ENCODE results near the gene PIEZO2. TPM values are rescaled to one million over a fixed set of nuclear protein-coding genes. Genes with fewer than 3 reads are reported as not detected.
"Not testable (repeated sequence)": the region's sequence is repeated elsewhere in the genome, so short reads cannot be mapped to it uniquely, and the experiment has no call there.

The PIEZO2 gene
- polyA plus RNA-seq, 4 donors, result 16.8 to 23.5 (median 17.9) TPM

DNA sequence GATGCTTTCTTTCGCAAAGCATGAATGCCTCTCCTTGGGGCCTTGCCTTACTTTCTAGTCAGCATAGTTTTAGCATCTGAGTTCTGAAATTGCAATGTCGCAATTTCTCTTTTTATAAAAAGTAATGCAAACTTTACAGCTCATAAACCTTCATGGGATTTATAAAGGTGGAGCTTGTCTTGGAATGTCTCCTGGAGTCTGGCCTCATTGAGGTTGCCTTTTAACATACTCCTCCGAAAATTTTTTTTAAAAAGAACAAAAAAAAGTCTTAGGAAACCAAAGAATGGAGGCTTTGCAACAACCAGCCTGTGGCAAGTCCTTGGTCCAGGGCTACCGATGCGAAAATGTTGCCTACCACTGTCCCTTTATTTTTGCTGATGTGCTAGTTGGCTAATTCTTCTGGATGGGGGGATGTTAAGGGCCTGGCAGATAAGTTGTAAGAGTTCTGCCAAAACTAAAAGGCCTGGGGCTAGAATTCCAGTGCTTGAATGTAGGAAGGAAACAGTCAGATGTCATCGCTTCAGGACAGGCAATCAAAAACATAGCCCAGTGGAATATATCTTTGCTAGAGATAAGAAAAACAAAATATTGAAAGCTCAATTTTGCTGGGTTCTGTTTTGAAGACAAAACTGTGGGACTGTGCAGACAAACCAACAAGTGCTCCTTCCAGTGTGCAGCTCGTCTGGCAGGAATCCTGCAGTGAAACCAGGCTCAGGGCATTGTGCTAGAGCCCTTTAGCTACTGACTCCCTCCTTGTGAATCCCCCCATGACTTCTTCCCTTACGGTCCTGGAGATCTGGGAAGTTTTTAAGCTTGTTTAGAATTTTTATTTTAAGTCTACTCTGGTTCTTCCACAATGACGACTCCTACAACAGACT is 213.0 kb downstream of the PIEZO2 start:
- no peak for DNase-seq (ENCODE audit: low read depth in 4 of 4, low spot score in 3 of 4)

DNA sequence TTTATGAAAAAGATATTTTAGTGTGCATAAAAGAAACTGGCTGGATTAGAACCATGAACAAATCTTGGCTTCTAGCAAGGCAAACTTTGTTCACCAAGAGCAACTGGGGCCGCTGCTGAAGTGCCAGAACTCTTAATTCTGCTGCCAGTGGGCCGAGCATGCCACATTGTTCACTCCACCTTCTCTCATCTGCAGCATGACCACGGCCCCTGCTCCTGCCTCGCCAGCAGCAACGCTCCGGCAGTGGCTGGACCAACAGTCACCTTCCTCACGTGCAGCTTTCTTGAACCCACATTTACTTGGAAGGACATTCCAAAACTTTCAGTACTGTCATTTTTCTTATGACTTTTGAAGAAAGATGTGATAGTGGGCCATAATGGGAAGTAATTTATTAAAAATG is 213.8 kb downstream of the PIEZO2 start:
- no peak for DNase-seq (ENCODE audit: low read depth in 4 of 4, low spot score in 3 of 4)

DNA sequence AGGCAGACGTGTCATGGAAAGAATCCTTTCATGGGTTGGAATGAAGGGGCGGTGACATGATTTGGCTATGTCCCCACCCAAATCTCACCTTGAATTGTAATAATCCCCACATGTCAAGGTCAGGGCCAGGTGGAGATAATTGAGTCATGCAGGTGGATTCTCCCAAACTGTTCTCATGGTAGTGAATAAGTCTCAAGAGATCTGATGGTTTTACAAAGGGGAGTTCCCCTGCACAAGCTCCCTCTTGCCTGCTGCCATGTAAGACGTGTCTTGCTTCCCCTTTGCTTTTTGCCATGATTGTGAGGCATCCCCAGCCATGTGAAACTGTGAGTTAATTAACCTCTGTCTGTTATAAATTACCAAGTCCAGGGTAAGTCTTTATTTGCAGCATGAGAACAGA is 215.7 kb downstream of the PIEZO2 start:
- not testable (repeated sequence) for DNase-seq (ENCODE audit: low read depth in 4 of 4, low spot score in 3 of 4)

DNA sequence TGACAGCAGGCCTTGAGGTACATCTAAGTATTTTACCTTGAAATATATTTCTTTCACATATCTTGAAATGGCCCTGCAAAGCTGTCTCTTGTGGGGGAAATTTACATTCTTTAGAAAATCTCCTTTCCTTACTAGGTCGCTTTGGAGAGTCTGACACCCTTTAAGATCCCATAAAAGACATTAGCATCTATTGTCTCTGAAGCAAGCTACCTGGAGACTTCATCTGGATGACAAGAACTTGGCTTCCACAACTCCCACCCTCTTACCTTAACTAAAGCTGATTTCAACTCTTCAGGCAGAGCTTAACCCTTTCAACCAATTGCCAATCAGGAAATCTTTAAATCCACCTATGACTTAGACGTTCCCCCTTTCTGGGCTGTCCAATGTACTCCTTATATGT is 219.3 kb downstream of the PIEZO2 start:
- DNase-seq (ENCODE audit: low read depth in 4 of 4, low spot score in 3 of 4), result no peak

DNA sequence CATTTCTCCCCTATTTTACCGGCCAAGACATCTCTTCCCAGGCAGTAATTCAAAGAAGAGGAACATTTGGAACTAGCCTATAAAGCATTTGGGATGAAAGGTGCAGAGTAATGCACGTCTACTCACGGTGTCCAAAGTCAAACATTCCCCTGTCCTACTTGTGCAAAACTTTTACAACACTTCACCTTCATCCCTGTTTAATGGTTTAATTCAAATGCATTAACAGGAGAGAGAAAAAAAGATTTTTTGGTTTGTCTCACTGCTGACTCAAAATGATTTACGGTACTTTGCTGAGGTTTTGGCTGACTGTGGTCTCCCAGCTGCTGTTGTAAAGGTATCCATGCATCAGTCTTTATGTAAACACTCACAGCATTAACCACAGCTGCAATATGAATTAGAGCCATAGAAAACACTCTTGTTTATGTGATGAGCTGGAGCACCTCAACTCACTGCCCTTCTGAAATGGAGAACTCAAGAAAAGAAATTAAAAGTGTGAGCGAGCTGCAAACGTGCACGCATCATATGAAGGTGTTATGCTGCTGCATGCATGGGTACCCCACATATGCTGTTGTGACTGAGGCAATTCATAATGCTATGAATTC is 220.5 kb downstream of the PIEZO2 start:
- peak in 1 of 4 donors; percentile 28 for DNase-seq (ENCODE audit: low read depth in 4 of 4, low spot score in 3 of 4)

DNA sequence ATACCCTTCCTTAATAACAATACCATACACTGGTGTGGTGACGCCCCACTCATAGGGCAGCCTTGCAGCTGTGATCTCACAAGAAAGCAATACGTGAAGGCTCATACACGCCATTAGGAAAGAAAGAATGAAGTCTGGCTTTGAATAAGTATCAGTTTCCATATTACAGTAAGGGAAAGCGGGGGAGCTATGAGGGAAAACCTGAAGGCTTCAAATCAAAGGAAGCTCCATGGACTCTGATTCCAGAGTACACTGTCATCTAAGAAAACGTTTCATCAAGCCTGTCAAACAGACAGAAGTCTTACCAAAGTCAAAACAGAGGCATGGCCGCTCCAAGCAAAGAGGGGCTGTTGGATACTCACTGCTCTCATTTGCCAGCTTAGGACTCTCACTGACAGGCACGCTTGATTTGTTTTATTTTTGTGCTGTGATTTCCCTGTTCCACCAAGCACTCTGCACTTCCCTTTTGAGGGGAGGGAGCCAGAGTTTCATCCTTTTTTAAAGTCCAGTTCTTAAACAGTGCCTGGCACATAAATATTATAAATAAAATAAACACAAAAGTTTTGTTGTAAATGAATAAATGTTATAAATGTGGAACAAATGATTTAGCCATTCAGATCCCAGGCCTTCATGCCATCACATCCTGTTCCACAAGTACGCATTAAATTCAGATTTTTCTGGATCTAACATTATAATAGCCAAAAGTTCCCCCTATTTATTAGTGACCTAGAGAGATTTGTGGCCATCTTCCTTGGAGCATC is 221.2 kb downstream of the PIEZO2 start:
- DNase-seq (ENCODE audit: low read depth in 4 of 4, low spot score in 3 of 4), result peak in 1 of 4 donors; percentile 26

DNA sequence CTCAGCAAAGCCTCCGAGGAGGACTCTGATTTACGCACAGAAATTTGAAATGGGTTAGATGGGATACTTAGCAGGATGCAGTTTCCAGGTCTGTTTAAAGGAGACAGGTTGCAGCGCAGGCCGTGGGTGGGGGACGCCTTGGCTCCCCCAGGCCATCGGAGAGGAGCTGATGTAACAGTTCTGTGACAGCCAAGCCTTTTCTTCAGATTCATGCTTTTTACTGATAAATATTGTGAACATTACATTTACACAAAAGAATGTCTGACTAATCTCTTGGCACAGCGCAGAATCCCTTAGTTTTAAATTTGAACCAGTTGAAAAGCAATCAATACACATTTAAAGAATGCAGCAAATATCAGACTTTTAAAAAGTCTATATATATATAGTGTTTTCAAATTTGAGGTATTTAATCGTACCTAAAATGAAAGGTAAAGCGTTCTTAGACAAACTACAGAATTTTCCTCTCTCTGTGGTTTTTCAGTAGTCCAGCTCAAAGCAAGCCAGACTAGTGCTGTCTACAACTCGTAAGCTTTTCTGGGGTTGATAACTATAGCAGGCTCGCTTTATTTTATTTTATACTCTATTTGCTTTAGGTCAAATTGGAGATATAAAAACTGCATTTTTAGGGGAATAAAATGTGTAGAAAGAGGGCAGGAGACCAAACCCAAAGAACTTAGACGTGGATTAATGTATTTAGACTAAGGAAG is 221.9 kb downstream of the PIEZO2 start:
- DNase-seq (ENCODE audit: low read depth in 4 of 4, low spot score in 3 of 4), result no peak

DNA sequence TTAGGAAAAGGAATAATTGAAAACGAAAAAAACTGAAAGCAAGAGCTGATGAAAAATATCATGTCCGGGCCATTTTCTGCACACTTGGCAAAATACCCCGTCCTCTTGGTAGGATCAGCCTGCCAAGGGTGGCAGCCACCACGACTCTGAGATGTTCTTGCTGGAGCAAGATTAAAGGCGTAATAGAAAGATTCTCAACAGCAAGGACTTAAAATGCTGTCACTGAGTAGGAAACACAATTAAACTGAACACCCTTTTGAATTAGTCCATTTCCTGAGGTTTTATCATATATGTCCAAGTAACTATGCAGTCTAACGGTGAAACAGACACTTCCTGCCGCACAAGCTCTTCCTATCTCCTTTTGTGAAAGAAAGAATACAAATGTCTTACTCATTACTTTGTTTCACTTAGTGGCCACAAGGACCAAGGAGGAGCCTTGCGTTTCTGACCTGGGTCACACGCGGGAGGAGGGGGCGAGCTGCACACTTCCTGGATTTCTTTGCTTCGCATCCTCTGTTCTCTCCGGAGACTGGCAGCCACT is 222.7 kb downstream of the PIEZO2 start:
- DNase-seq (ENCODE audit: low read depth in 4 of 4, low spot score in 3 of 4), result no peak

DNA sequence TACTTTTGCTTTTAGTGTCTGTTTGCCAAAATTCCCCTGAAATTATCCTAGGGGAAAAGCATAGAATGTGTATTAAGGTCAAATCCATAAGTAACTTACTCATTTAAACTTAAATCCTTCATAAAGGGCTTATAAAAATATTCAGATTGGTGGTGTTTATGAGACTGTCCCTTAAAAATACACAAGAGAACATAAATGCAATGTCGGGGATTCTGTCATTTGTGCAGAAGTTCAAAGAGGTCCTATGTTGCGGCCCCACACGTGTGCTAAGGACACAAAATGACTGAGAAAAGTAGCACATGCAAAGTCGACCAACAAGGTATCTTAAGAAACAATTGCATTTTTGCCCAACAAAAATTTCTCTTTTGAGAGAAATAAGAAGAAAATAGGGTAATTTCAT is 225.1 kb downstream of the PIEZO2 start:
- no peak for DNase-seq (ENCODE audit: low read depth in 4 of 4, low spot score in 3 of 4)

DNA sequence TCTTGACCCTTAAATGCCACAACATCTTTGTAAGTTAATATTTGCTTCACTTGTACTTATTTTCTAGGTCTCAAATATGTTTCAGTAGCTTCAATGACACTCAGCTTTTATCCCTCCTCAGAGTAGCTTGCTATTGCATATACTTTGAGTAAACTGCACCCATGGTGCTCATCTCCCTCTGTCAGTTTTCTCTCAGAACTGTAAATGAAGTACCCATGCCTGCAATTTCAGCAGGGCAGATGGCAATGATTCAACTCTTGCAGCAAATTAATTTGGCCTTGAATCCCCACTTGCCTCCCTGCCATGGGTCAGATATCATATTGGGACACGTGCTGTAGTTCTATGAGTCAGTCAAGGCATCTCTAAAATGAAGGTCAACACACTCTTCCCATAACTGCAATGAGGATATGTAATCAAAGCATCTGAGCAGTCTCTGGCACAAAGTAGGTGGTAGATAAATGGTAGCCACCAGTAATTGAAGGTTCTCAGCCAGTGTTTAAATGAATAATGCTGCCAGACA is 225.8 kb downstream of the PIEZO2 start:
- DNase-seq (ENCODE audit: low read depth in 4 of 4, low spot score in 3 of 4), result no peak

DNA sequence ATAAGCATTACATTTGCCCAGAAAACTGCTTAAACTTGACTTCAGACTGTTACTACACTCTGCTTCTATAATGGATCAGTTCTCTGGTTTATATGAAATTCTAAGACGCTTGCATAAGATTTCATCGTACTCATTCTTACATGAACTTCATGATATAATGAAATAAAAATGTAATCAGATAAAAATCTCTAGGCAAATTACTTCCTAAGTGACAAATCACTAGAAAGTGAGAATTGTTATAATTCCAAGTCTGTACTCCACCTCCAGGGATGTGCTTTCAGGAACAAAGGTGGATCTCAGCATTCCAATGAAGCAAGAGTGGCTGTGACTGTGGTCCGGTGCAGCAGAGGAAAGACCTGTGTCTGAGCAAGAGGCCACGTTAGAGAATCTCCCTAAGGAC is 226.2 kb downstream of the PIEZO2 start:
- no peak for DNase-seq (ENCODE audit: low read depth in 4 of 4, low spot score in 3 of 4)

DNA sequence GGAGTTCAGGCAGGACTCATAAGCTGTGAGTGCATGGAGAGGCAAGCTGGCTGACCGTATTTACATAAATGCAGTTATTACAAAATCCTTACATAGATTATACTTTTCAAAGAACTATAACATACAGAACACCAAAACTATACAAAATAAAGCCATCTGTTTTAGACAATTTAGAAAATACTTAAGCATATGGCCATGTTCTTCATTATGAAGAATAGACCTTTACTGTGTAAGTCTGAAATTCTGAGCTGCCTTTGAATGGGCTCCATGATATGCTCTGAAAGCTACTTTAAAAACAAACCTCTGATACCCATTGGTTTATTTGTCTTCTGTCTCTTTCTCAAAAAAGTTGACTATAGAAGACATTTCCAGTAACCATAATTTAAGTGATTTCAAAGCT is 226.7 kb downstream of the PIEZO2 start:
- not testable (repeated sequence) for DNase-seq (ENCODE audit: low read depth in 4 of 4, low spot score in 3 of 4)

DNA sequence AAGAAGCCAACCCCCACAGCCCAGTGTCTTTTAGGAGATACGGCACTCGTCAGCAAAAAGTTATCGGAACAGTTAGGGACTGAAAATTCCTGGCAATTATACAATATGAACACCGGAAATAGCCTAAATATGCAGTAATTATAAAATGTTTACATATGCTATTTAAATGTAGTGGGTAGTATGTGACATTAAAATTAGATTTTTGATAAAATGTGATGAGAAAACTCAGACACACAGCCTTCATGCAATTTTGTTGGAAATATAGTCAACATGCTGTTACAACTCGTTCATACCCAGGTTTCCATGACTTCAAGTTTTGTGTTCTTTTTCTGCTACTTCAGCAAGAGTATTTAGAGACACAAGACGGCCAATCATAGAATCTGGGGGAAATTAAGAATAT is 229.1 kb downstream of the PIEZO2 start:
- not testable (repeated sequence) for DNase-seq (ENCODE audit: low read depth in 4 of 4, low spot score in 3 of 4)

DNA sequence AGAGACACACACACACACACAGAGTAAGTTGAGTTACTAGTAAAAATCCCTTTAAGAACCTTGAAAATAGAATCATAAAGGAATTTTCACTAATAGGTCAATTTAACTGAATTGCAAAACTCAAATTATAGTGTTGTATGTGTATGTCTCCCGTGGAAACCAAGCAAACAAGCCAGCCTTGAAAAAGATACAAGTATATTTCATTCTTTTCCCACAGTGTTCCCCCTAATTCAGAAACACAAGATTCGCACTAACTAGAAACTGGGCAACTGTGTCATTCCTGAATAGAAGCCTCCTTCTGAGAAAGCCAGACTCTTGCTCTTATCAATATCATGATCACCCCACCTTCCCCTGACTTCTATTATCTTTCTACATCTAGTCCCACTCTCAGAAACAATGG is 229.5 kb downstream of the PIEZO2 start:
- DNase-seq (ENCODE audit: low read depth in 4 of 4, low spot score in 3 of 4), result no peak

DNA sequence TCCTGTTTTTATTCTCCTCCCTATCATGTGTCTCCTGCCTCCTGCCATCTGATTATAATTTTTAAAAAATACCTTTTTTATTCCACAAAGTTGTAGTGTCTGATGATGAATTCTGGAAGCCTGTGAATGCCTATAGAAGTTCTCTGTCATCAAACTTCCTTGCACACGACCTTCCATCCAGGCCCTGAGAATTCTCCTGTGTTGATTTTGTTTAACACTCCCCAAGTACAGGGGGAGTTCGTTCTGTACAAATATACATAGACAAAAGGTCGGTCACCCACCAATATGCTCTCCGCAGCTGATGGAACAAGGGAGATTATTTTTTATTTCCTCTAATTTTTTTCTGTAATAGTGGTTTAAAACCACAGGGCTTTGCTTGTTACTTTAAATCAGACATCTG is 232.5 kb downstream of the PIEZO2 start:
- DNase-seq (ENCODE audit: low read depth in 4 of 4, low spot score in 3 of 4), result no peak

DNA sequence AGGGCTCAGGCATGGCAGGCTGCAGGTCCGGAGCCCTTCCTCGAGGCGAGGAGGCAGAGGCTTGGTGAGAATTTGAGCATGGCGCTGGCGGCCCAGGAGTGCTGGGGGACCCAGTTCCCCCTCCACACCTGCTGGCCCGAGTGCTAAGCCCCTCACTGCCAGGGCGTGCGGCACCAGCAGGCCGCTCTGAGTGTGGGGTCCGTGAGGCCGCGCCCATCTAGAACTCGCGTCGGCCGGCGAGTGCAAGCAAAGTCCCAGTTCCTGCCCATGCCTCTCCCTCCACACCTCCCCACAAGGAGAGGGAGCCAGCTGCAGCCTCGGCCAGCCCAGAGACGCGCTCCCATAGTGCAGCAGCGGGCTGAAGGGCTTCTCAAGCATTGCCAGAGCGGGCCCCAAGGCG is 233.0 kb downstream of the PIEZO2 start:
- no peak for DNase-seq (ENCODE audit: low read depth in 4 of 4, low spot score in 3 of 4)

DNA sequence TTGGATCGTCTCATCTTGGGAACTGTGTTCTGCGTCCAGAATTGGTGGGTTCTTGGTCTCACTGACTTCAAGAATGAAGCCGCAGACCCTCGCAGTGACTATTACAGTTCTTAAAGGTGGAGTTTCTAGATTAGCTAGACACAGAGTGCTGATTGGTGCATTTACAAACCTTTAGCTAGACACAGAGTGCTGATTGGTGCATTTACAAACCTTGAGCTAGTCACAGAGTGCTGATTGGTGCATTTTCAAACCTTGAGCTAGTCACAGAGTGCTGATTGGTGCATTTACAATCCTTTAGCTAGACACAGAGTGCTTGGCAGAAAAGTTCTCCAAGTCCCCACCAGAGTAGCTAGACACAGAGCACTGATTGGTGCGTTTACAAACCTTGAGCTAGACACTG is 233.6 kb downstream of the PIEZO2 start:
- DNase-seq (ENCODE audit: low read depth in 4 of 4, low spot score in 3 of 4), result not testable (repeated sequence)

DNA sequence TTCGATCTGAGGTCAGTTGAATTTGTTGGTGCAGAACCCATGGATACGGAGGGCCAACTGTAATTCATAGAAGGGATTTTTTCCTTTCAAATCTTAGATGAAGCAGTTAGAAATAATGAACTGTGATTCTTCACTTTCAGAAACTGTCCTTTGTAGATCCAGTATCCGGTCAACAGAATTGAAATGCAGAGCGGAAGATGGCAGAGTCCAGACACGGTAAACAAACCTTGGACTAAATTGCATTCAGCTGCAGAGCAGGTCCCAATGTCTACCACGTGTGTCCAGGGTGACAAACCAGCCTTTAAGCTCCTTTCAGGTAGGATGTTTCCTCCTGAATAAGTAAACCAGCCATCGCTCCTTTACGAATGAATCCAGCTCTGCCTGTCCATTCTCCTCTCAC is 234.8 kb downstream of the PIEZO2 start:
- not testable (repeated sequence) for DNase-seq (ENCODE audit: low read depth in 4 of 4, low spot score in 3 of 4)

DNA sequence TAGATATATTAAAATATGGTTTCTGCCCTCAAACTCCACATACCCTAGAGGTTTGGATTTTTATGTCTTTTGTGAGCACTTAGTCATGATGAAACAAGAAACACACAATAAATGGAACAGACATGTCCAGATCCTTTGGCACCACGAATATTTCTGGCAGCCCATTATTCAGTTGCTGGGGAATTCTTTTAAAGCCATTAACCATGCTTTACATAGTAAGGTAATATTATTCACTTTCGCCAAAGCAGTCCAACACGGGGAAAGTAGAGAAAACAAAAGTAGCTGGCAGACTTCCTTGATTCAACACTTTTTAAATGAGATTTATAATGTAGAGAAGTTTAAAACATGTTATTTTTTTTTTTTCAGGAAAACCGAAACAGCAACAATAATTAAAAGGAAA is 235.4 kb downstream of the PIEZO2 start:
- no peak for DNase-seq (ENCODE audit: low read depth in 4 of 4, low spot score in 3 of 4)

DNA sequence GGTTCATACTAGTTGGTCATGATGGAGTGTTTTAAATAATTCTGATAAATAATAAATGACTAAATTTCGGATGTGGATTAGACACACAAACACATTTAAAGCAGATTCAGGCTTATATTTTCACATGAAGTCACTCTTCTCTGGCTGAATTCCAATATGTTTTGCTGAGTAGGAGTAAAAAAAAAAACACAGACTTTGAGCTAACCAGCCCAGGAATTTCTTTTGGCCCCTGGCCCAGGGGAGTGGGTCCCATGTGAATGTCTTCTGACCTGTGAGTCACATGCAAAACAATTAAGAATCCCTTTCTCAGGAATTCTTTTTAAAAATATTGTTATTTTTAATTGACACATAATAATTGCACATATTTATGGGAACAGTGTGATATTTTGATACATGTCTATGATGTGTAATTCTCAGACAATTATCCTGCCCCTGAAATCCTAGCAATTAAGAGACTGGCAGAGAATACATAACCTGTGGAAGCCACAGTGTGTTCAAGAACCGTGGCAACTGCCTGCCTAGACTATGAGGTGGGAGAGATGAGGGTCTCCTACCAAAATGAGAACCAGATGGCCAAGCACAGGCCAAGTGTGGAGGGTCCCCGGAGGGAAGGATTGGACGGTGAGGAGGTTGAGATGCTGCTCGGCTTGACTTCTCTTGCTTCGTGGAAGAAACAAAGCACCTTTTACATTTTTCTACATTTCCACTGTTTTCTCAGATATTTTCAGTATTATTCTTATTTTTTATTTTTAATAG is 236.4 kb downstream of the PIEZO2 start:
- DNase-seq (ENCODE audit: low read depth in 4 of 4, low spot score in 3 of 4), result peak in 1 of 4 donors; percentile 36
